ENCODE data around the gene IL31.

IL31 gene

GRCh38 chr12:122189626-122190475 lies 15.8 kb upstream of the IL31 start:
- no peak for DNase-seq
- H4K8ac ChIP-seq (ENCODE audit: low read depth, low read length), result no peak overlapping the region
- H3K56ac ChIP-seq (ENCODE audit: low read length), result no peak overlapping the region
- no peaks in the 10 kb centered on the region for H3K79me2 ChIP-seq (ENCODE audit: control insufficient read depth, insufficient read depth, low read length)
- no peak overlapping the region for H3K9ac ChIP-seq (ENCODE audit: low read length)
- H2AK5ac ChIP-seq (ENCODE audit: low read length), result no peak overlapping the region
- no peak overlapping the region for H3K4me3 ChIP-seq (ENCODE audit: low read length)
- H3K23ac ChIP-seq (ENCODE audit: low read length), result no peak overlapping the region
- no peak overlapping the region for H3K4me2 ChIP-seq (ENCODE audit: low read length)
- no CpG with 5 or more reads among the region's 34 CpGs for WGBS (ENCODE audit: extremely low coverage, insufficient coverage, low lambda C conversion rate)
- no peak overlapping the region for H3K27ac ChIP-seq (ENCODE audit: low read depth, low read length)
- no peak overlapping the region for H4K5ac ChIP-seq (ENCODE audit: low read length)
- no peak overlapping the region for H3K4ac ChIP-seq (ENCODE audit: low read depth, low read length)
- no peak overlapping the region for H2BK15ac ChIP-seq (replicated peaks; ENCODE audit: low read depth)
- H3K79me1 ChIP-seq (ENCODE audit: low read length), result no peaks in the 10 kb centered on the region
- no peak overlapping the region for H2BK120ac ChIP-seq (ENCODE audit: low read depth, low read length)
- H2BK5ac ChIP-seq (ENCODE audit: low read length), result no peak overlapping the region
- no peaks in the 10 kb centered on the region for H3K36me3 ChIP-seq (ENCODE audit: control insufficient read depth, insufficient read depth, low read length)
- no peaks in the 10 kb centered on the region for H3K4me1 ChIP-seq (ENCODE audit: control insufficient read depth, low read depth, low read length)
- H3K27me3 ChIP-seq (ENCODE audit: insufficient read depth, low read length, poor library complexity), result no peaks in the 10 kb centered on the region
- H3K18ac ChIP-seq (ENCODE audit: low read length), result no peak overlapping the region

DNA sequence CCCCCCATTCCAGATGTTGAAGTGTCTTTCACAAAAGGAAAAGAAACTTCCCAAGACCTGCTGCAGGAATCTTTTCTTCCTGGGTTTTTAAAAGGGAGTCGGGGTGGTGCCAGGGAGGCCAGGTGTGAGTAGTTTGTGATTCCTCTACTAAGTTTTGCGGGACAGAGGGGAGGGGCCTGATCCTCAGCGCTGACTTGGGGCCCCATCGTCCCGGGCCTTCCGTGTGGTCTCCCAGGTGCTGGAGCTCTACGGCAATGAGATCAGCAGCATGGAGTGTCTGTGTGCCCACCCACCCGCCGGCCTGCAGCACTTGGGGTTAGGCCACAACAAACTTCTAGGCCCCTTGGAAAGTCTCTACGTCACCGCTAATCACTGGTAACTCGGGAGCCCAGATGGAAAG lies 13.4 kb upstream of the IL31 start:
- H3K79me2 ChIP-seq (ENCODE audit: control insufficient read depth, insufficient read depth, low read length), result no peaks in the 10 kb centered on the region
- no peak overlapping the region for H2BK15ac ChIP-seq (replicated peaks; ENCODE audit: low read depth)
- H3K23ac ChIP-seq (ENCODE audit: low read length), result no peak overlapping the region
- no peak overlapping the region for H3K18ac ChIP-seq (ENCODE audit: low read length)
- H2BK5ac ChIP-seq (ENCODE audit: low read length), result no peak overlapping the region
- no CpG with 5 or more reads among the region's 12 CpGs for WGBS (ENCODE audit: extremely low coverage, insufficient coverage, low lambda C conversion rate)
- no peaks in the 10 kb centered on the region for H3K4me1 ChIP-seq (ENCODE audit: control insufficient read depth, low read depth, low read length)
- H3K27ac ChIP-seq (ENCODE audit: low read depth, low read length), result no peak overlapping the region
- no peak overlapping the region for H3K4me3 ChIP-seq (ENCODE audit: low read length)
- no peak overlapping the region for H4K5ac ChIP-seq (ENCODE audit: low read length)
- H3K36me3 ChIP-seq (ENCODE audit: control insufficient read depth, insufficient read depth, low read length), result no peaks in the 10 kb centered on the region
- no peak overlapping the region for H3K56ac ChIP-seq (ENCODE audit: low read length)
- no peak overlapping the region for H2AK5ac ChIP-seq (ENCODE audit: low read length)
- no peak overlapping the region for H3K4me2 ChIP-seq (ENCODE audit: low read length)
- H2BK120ac ChIP-seq (ENCODE audit: low read depth, low read length), result no peak overlapping the region
- no peaks in the 10 kb centered on the region for H3K79me1 ChIP-seq (ENCODE audit: low read length)
- no peak for DNase-seq
- H3K4ac ChIP-seq (ENCODE audit: low read depth, low read length), result no peak overlapping the region
- peaks cover 3% of the 10 kb centered on the region for H3K27me3 ChIP-seq (ENCODE audit: insufficient read depth, low read length, poor library complexity)
- no peak overlapping the region for H3K9ac ChIP-seq (ENCODE audit: low read length)
- no peak overlapping the region for H4K8ac ChIP-seq (ENCODE audit: low read depth, low read length)

DNA sequence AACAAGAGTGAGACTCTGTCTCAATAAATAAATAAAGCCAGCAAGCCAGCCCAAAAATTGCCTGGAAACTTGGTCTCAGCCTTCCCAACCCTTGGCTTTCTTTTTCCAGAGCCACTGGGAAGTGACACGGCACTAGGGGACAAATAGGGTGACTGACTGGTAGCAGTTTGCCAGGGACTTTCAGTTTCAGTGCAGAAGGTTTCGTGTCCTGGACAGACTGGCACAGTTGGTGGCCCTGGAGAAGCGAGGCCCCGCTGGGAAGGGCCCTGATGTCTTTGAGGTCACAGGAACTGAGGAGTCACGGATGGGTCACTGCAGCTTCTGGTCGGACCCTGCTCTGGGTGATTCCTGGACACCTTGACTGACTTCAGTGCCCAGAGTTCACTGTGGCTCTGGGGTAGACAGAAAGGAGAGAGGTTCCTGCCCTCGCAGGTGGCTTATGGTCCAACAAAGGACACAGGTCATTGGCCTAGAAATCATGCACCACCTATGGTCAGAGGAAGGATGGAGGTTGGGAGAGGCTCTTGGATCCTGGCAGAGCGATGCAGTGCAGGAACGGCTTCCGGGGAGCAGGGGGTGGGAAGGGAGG lies 11.6 kb upstream of the IL31 start:
- Histone ChIP-seq H2BK15ac (replicated peaks; ENCODE audit: low read depth) (no peak overlapping the region), H3K79me2 (ENCODE audit: control insufficient read depth, insufficient read depth, low read length) (no peaks in the 10 kb centered on the region), H2AK5ac (ENCODE audit: low read length) (no peak overlapping the region), H4K8ac (ENCODE audit: low read depth, low read length) (no peak overlapping the region), H3K4me3 (ENCODE audit: low read length) (no peak overlapping the region), H3K4ac (ENCODE audit: low read depth, low read length) (no peak overlapping the region), H3K36me3 (ENCODE audit: control insufficient read depth, insufficient read depth, low read length) (no peaks in the 10 kb centered on the region), H3K4me1 (ENCODE audit: control insufficient read depth, low read depth, low read length) (no peaks in the 10 kb centered on the region), H4K5ac (ENCODE audit: low read length) (no peak overlapping the region), H3K23ac (ENCODE audit: low read length) (no peak overlapping the region), H3K18ac (ENCODE audit: low read length) (no peak overlapping the region), H3K56ac (ENCODE audit: low read length) (no peak overlapping the region), H3K9ac (ENCODE audit: low read length) (no peak overlapping the region), H3K27ac (ENCODE audit: low read depth, low read length) (no peak overlapping the region), H3K79me1 (ENCODE audit: low read length) (no peaks in the 10 kb centered on the region), H2BK120ac (ENCODE audit: low read depth, low read length) (no peak overlapping the region), H3K27me3 (ENCODE audit: insufficient read depth, low read length, poor library complexity) (peaks cover 3% of the 10 kb centered on the region), H3K4me2 (ENCODE audit: low read length) (no peak overlapping the region), H2BK5ac (ENCODE audit: low read length) (no peak overlapping the region)
- no peak for DNase-seq
- WGBS (ENCODE audit: extremely low coverage, insufficient coverage, low lambda C conversion rate), result no CpG with 5 or more reads among the region's 10 CpGs

DNA sequence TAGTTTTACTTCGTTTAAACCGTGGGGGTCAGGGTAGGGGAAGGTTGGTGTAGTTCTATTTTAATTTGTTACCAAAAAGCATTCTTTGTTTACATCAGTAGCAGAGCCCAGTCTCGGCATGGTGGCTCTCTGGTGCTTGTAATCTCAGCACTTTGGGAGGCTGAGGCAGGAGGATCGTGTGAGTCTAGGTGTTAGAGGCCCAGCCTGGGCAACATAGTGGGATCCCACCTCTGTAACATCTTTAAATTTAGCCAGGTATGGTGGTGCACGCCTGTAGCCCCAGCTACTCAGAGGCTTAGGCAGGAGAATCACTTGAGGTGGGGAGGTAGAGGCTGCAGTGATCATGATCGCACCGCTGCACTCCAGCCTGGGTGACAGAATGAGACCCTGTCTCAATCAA lies 11.1 kb upstream of the IL31 start:
- WGBS (ENCODE audit: extremely low coverage, insufficient coverage, low lambda C conversion rate), result no CpG with 5 or more reads among the region's 7 CpGs

DNA sequence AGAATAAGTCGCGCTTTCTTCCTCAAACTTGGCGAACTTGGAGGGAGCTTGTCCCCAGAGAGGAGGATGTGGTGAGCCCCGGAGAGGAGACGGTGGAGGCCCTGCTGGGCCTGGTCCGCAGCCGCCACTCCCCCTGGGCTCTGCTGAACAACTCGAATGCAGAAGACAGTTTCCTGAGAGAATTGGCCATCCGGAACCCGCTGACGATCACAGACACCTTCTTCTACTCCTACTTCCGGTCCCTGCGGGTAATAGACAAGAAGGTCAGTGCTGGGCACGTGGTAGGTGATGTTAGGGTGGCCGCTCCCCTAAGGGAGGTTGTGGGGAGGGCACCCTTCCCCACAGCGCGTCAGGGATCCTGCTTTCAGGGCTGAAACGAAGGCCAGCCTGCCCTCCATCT lies 10.5 kb upstream of the IL31 start:
- H3K23ac ChIP-seq (ENCODE audit: low read length), result no peak overlapping the region
- no CpG with 5 or more reads among the region's 18 CpGs for WGBS (ENCODE audit: extremely low coverage, insufficient coverage, low lambda C conversion rate)
- H3K4me1 ChIP-seq (ENCODE audit: control insufficient read depth, low read depth, low read length), result no peaks in the 10 kb centered on the region
- no peak for DNase-seq
- no peak overlapping the region for H3K4ac ChIP-seq (ENCODE audit: low read depth, low read length)
- no peak overlapping the region for H4K5ac ChIP-seq (ENCODE audit: low read length)
- H3K18ac ChIP-seq (ENCODE audit: low read length), result no peak overlapping the region
- no peaks in the 10 kb centered on the region for H3K36me3 ChIP-seq (ENCODE audit: control insufficient read depth, insufficient read depth, low read length)
- no peak overlapping the region for H2AK5ac ChIP-seq (ENCODE audit: low read length)
- no peak overlapping the region for H3K27ac ChIP-seq (ENCODE audit: low read depth, low read length)
- H3K79me2 ChIP-seq (ENCODE audit: control insufficient read depth, insufficient read depth, low read length), result no peaks in the 10 kb centered on the region
- H3K9ac ChIP-seq (ENCODE audit: low read length), result no peak overlapping the region
- H2BK5ac ChIP-seq (ENCODE audit: low read length), result no peak overlapping the region
- no peak overlapping the region for H2BK120ac ChIP-seq (ENCODE audit: low read depth, low read length)
- no peaks in the 10 kb centered on the region for H3K79me1 ChIP-seq (ENCODE audit: low read length)
- H3K27me3 ChIP-seq (ENCODE audit: insufficient read depth, low read length, poor library complexity), result peaks cover 3% of the 10 kb centered on the region
- H3K4me2 ChIP-seq (ENCODE audit: low read length), result no peak overlapping the region
- no peak overlapping the region for H3K4me3 ChIP-seq (ENCODE audit: low read length)
- H2BK15ac ChIP-seq (replicated peaks; ENCODE audit: low read depth), result no peak overlapping the region
- H3K56ac ChIP-seq (ENCODE audit: low read length), result no peak overlapping the region
- H4K8ac ChIP-seq (ENCODE audit: low read depth, low read length), result no peak overlapping the region

More for the DNA sequence above, 11.1 kb upstream of the IL31 start:
- Histone ChIP-seq H3K27me3 (ENCODE audit: insufficient read depth, low read length, poor library complexity) (peaks cover 3% of the 10 kb centered on the region), H3K4me1 (ENCODE audit: control insufficient read depth, low read depth, low read length) (no peaks in the 10 kb centered on the region), H3K79me2 (ENCODE audit: control insufficient read depth, insufficient read depth, low read length) (no peaks in the 10 kb centered on the region), H3K4me3 (ENCODE audit: low read length) (no peak overlapping the region), H3K9ac (ENCODE audit: low read length) (no peak overlapping the region), H2BK15ac (replicated peaks; ENCODE audit: low read depth) (no peak overlapping the region), H3K36me3 (ENCODE audit: control insufficient read depth, insufficient read depth, low read length) (no peaks in the 10 kb centered on the region), H4K8ac (ENCODE audit: low read depth, low read length) (no peak overlapping the region), H3K79me1 (ENCODE audit: low read length) (no peaks in the 10 kb centered on the region), H2BK120ac (ENCODE audit: low read depth, low read length) (no peak overlapping the region), H2BK5ac (ENCODE audit: low read length) (no peak overlapping the region), H2AK5ac (ENCODE audit: low read length) (no peak overlapping the region), H3K4ac (ENCODE audit: low read depth, low read length) (no peak overlapping the region), H4K5ac (ENCODE audit: low read length) (no peak overlapping the region), H3K27ac (ENCODE audit: low read depth, low read length) (no peak overlapping the region), H3K23ac (ENCODE audit: low read length) (no peak overlapping the region), H3K18ac (ENCODE audit: low read length) (no peak overlapping the region), H3K56ac (ENCODE audit: low read length) (no peak overlapping the region), H3K4me2 (ENCODE audit: low read length) (no peak overlapping the region)
- DNase-seq, result no peak

All from mesendoderm (in vitro differentiated cells).